UCSD-AML1 (cell line): Measurements from ENCODE around the gene CFAP210.

Source experiments
- DNase-seq: peaks from one replicate; lab custom pipeline; 2025; ENCODE audit not compliant: unreplicated experiment; lab: John Stamatoyannopoulos, UW

Gene CFAP210

DNA sequence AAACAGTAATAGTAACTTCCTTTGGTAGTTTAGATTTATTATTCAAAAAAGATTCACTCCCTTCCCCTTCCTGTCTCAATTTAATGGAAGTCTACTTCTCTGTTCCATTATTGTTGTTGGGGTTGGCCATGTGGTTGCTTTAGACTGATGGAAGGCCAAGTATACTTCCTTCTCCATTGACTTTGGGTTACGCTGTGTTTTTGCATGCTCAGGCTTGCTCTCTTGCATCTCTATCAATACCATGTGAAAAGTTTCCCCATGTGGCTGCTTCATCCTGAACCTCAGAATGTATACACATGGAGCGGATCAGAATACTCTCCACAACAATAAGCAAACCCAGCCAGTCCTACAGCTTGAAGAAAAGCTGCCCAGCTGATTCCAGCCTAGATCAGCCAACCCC lies 20.3 kb downstream of the CFAP210 start:
- no peak for DNase-seq

DNA sequence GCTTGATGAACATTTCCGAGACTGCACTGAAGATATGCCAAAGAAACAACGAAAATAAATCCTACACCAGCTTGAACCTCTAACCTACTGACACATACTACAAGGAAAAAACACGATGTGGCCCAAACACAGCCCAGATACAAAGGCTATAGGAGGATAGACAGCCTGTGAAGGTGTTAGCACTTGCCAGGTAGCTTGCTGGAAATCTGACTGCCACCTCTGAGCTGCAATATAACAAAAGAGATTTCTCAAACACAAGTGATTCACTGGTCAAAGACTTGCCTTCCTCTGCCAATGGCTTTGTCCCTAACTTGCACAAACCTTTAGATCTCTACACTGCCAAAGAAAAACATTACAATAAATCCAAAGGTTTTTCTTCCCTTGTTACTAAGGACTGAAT lies 21.1 kb downstream of the CFAP210 start:
- no peak for DNase-seq

- DNase-seq = peak; percentile 65
Measured at GRCh38 chr2:169672406-169672805, 21.8 kb downstream of the CFAP210 start.

DNA sequence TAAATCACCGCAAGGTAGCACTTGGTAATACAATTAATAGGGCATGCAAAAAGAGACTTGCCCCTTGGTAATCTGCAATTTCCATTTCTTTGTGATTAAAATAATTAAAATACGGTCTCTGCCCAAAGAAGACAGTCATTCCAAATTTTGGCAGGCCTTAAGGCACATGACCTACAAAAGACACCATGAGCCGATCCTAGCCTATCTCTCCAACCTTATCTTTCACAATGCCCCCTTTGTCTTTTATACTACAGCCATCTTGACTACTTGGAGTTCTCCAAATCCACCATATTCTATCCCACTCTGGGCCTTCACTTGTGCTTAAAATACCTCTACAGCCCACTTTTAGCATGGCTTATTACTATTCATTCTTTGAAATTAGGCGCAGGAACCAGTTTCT lies 23.3 kb downstream of the CFAP210 start:
- no peak for DNase-seq

- no peak for DNase-seq
Measured at GRCh38 chr2:169670215-169670651, 24.0 kb downstream of the CFAP210 start.

GRCh38 chr2:169667583-169667982 lies 26.6 kb downstream of the CFAP210 start:
- DNase-seq = no peak

DNA sequence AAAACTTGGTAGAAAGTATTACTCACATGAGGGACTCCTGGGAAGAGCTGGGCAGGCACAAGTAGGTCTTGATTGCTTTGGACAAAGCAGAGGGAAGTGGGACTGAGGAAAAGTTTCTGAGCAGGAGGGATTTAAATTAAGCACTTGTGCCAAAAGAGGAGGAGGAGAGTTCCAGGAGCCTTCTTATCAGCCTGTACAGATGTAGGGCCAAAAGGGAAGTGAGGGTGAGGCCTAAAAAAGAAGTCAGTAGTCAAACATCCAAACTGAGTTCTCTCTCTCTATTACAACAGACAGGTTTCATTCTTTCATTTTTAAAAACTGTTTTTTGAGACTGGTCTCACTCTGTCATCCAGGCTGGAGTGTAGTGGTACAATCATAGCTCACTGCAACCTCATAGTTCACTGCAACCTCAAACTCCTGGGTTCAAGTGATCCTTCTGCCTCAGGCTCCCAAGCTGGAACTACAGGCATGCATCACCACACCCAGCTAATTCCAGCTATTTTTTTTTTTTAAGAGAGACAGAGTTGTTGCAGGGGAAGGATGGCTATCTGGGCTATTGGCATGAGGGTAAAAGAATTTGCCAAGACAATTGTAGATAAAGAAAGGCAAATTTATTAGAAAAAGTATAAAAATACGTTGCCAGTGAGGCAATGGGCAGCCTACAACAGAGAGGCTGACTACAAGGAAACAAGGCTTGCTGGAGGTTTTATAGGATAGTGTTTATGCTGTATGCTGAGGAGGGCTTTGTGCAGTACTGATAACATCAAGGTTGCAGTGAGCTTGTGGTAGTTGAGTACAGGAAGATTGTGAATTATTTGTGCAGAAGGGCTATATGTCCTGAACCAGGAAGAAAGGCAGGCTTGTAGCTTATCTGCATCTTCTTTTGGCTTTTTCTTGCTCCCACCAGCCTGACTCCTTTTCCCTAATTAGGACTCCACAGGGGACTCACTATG lies 29.0 kb downstream of the CFAP210 start:
- DNase-seq = no peak

DNA sequence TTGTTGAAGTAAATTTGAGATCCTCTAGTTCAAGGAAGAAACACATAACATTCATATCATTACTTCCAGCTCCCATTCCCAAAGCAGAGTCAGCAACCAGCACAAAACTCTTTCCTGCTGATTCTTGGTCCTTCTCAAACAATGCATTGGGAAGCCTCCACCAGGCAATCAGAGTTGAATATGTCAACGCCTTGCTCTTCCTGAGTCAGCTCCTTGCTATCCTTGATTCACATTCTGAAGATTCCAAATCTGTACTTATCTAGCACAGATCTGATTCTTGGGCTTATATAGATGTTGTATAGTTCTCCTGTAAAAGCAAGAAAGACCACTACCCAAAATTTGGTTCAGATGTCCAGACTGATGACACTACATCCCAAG lies 29.6 kb downstream of the CFAP210 start:
- DNase-seq = no peak

DNA sequence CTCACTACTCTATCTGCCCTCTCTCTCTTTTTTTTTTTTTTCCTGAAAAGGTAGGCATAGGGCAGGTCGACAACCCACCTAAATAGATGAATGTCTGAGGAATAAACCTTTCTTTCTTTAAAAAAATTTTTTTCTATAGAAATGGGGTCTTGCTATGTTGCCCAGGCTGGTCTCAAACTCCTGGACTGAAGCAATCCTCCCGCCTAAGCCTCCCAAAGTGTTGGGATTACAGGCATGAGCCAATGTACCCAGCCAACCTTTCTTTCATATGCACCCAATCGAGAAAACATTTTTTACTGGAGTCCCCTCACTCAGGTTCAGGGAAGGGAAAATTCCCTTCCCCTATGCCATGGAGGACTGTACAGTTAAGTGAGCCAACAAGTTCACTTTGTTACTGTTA lies 31.0 kb downstream of the CFAP210 start:
- no peak for DNase-seq

DNA sequence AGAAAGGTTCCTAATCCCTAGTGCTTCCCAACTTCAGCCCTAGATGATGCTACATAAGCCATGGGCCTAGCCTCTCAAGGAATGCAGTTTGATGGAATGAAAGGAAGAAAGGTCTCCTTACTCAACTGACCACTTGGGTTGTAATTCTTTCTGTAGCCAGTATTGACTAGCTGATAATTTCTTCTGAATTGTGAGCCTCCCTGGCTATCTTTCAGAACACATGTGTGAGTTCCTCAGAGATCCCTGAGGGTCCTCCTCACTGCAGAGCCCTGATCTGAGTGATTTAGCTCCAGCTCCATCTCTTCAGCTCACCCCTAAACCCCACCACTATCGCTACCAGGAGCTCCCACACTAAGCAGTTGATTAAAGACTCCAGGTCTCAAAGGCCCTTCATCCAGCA lies 31.5 kb downstream of the CFAP210 start:
- no peak for DNase-seq

- DNase-seq = no peak
Measured at GRCh38 chr2:169661265-169661664, 32.9 kb downstream of the CFAP210 start.

DNA sequence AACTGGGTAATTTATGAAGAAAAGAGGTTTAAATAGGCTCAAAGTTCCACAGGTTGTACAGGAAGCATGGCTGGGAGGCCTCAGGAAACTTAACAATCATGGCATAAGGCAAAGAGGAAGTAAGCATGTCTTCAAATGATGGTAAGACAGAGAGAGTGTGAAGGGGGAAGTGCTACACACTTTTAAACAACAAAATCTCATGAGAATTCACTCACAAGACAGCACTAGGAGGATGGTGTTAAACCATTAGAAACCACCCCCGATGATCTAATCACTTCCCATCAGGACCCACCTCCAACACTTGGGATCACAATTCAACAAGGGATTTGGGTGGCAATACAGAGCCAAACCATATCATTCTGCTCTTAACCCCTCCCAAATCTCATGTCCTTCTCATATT lies 34.9 kb downstream of the CFAP210 start:
- DNase-seq = no peak

GRCh38 chr2:169658877-169659276 lies 35.3 kb downstream of the CFAP210 start:
- DNase-seq = no peak

DNA sequence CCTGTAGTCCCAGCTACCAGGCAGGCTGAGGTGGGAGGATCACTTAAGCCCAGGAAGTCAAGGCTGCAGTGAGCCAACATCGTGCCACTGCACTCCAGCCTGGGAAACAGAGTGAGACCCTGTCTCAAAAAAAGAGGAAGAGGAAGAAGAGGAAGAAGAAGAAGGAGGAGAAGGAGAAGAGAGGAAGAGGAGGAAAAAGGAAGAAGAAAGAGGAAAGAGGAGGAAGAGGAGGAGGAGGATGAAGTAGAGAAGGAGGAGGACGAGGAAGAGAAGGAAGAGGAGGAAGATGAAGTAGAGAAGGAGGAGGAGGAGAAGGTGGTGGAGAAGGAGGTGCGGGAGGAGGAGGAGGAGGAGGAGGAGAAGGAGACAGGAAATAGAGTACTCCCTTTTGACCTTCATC lies 38.0 kb downstream of the CFAP210 start:
- DNase-seq = no peak

- no peak for DNase-seq
Measured at GRCh38 chr2:169653636-169654035, 40.6 kb downstream of the CFAP210 start.

GRCh38 chr2:169649278-169649677 lies 44.9 kb downstream of the CFAP210 start:
- no peak for DNase-seq

DNA sequence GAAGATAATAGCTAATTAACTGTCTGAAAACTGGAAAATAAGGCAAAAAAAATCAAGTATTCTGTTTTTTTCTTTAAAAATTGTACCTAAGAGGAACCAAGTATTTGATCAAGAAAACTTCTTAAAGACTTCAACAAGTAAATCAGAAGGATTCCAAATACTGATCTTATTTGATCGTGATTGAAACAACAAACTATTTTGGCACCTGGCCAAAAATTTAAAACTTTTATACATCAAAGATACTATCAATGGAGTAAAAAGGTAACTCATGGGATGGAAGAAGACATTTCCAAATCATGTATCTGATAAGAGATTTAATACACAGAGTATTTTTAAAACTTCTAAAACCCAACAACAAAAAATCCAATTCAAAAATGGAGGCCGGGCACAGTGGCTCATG lies 46.7 kb downstream of the CFAP210 start:
- no peak for DNase-seq

- DNase-seq = no peak
Measured at GRCh38 chr2:169644173-169644572, 50.0 kb downstream of the CFAP210 start.

DNA sequence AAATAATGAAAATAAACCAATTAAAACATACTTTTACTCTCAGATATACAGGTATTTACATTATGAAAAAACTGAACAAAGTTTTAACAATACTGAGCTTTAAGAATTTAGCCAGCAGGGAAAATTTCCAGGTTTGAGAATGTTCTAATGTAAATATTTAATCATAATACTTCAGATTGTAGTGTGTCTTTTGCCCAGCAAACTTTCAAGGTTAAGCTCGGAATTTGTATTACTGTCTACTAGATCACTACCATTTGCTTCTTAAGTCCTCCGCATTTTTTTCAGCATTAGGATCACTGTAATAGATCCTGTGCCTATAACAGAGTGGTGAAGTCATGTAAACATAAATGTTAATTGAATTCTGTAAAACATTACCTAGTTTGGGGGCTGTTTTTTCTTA lies 52.7 kb downstream of the CFAP210 start:
- no peak for DNase-seq

- no peak for DNase-seq
Measured at GRCh38 chr2:169640104-169640503, 54.1 kb downstream of the CFAP210 start.

DNA sequence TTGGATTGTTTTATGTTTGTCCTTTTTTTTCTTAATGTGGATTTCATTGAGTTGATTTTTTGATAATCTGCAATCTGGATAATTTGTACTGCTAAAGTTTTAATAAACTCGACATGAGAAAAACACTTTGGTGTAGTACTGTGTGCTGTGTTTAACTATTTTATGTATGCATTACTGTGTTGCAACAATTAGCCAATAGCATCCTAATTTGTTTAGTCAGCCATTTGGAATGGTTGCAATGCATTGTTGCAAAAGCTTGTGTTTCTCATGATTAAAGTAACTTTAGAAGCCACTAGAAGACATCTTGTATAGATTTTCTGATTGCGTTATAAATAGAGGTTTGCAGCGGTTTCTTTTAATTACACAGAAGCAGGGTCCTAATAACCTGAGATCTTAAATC lies 56.6 kb downstream of the CFAP210 start:
- DNase-seq = no peak

DNA sequence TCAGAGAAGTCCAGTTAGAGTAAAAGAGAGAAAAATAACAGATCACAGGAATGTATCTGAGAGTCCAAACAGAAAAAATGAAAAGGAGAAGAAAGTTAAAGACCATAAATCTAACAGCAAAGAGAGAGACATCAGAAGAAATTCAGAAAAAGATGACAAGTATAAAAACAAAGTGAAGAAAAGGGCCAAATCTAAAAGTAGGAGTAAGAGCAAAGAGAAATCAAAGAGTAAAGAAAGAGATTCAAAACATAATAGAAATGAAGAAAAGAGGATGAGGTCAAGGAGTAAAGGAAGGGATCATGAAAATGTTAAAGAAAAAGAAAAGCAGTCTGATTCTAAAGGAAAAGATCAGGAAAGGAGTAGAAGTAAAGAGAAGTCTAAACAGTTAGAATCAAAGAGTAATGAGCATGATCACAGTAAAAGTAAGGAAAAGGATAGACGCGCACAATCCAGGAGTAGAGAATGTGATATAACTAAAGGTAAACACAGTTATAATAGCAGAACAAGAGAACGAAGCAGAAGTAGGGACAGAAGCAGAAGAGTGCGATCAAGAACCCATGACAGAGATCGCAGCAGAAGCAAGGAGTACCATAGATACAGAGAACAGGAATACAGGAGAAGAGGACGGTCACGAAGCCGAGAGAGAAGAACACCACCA lies 57.6 kb downstream of the CFAP210 start:
- no peak for DNase-seq
